Keratinocyte (primary cell): ENCODE data around the gene STX16. TPM values are rescaled to one million over a fixed set of nuclear protein-coding genes. Genes with fewer than 3 reads are reported as not detected.

Experiments used
- DNase-seq: peaks from one replicate; pipeline ENCODE4 v3.0.0-alpha.2; 2011; ENCODE audit warnings: low read depth, missing footprints, low spot score
- FAIRE-seq: peaks from 2 replicates; lab custom pipeline; 2011; peaks lifted over from hg19 to GRCh38; lab: Jason Lieb, UNC
- H2AFZ ChIP-seq: 2 replicates; pipeline ENCODE4 v1.6.0; 2012; ENCODE audit warnings: low read length, control low read depth, inconsistent platforms; ENCODE audit not compliant: control insufficient read depth
- H3K27ac ChIP-seq: 2 replicates; pipeline ENCODE4 v1.5.1; 2011; ENCODE audit warnings: low read length; ENCODE audit not compliant: control insufficient read depth, insufficient read depth
- H3K27me3 ChIP-seq: 3 replicates; pipeline ENCODE4 v1.6.0; 2011; ENCODE audit warnings: low read length; ENCODE audit not compliant: control insufficient read depth, insufficient read depth; ENCODE audit errors: extremely low read depth
- H3K36me3 ChIP-seq, 2 experiments: 2 replicates in 1 of 2; 3 replicates in 1 of 2; pipeline ENCODE4 v1.5.1; 2011; ENCODE audit warnings: low read length in 2 of 2, mild to moderate bottlenecking in 1 of 2; ENCODE audit not compliant: control insufficient read depth in 2 of 2, insufficient read depth in 2 of 2; ENCODE audit errors: extremely low read depth in 1 of 2
- H3K4me1 ChIP-seq: 3 replicates; pipeline ENCODE4 v1.5.1; 2011; ENCODE audit warnings: low read length; ENCODE audit not compliant: control insufficient read depth, insufficient read depth; ENCODE audit errors: extremely low read depth
- H3K4me2 ChIP-seq: 3 replicates; pipeline ENCODE4 v1.6.0; 2011; ENCODE audit warnings: low read depth, low read length; ENCODE audit not compliant: control insufficient read depth, insufficient read depth; ENCODE audit errors: extremely low read depth
- H3K4me3 ChIP-seq, 3 experiments: fragments of 200-600 bp in 1 of 3; sonication (generic) in 1 of 3; 2 replicates in 2 of 3; 3 replicates in 1 of 3; pipeline ENCODE4 v1.5.1; 2011 to 2016; ENCODE audit warnings: low read length in 3 of 3, mild to moderate bottlenecking in 3 of 3, control low read depth in 2 of 3, inconsistent platforms in 1 of 3, low read depth in 1 of 3, mixed read lengths in 1 of 3, mixed run types in 1 of 3, moderate library complexity in 1 of 3; ENCODE audit not compliant: control insufficient read depth in 2 of 3, insufficient read depth in 2 of 3; ENCODE audit errors: extremely low read depth in 1 of 3
- H3K79me2 ChIP-seq: 2 replicates; pipeline ENCODE4 v1.6.0; 2012; ENCODE audit warnings: low read length; ENCODE audit not compliant: control insufficient read depth, insufficient read depth
- H3K9ac ChIP-seq: 3 replicates; pipeline ENCODE4 v1.6.0; 2011; ENCODE audit warnings: low read length; ENCODE audit not compliant: control insufficient read depth, insufficient read depth; ENCODE audit errors: extremely low read depth
- H3K9me1 ChIP-seq: 3 replicates; pipeline ENCODE4 v1.6.0; 2011; ENCODE audit warnings: low read length; ENCODE audit not compliant: control insufficient read depth, insufficient read depth; ENCODE audit errors: extremely low read depth
- H3K9me3 ChIP-seq: 2 replicates; pipeline ENCODE4 v1.5.1; 2012; ENCODE audit warnings: low read depth, low read length; ENCODE audit not compliant: control insufficient read depth
- H4K20me1 ChIP-seq: 3 replicates; pipeline ENCODE4 v1.6.0; 2011; ENCODE audit warnings: low read length; ENCODE audit not compliant: control insufficient read depth, insufficient read depth; ENCODE audit errors: extremely low read depth
- CTCF ChIP-seq, 3 experiments: IDR thresholded peaks in 1 of 3; conservative IDR thresholded peaks in 1 of 3; optimal IDR thresholded peaks in 1 of 3; 2 replicates in 2 of 3; 3 replicates in 1 of 3; pipeline versions ENCODE3 to v1.5.1; 2011; ENCODE audit warnings: low read length in 3 of 3, mild to moderate bottlenecking in 3 of 3, moderate library complexity in 2 of 3, control low read depth in 1 of 3, inconsistent platforms in 1 of 3; ENCODE audit not compliant: insufficient read depth in 2 of 3; ENCODE audit errors: extremely low read depth in 1 of 3
- EZH2 ChIP-seq: IDR thresholded peaks from one replicate; pipeline ENCODE4 v1.6.1; 2012; ENCODE audit warnings: inconsistent platforms, mild to moderate bottlenecking, low read length, moderate library complexity
- dilution Hi-C: fragments of 300-500 bp; cut with MboI; formaldehyde crosslinking; loops from one replicate; pipeline ENCODE4 v1.7.0; 2020; ENCODE audit warnings: low sequenced_read_pairs; ENCODE audit not compliant: extremely low pct_ligation_motif_present
- polyA plus RNA-seq, 5 experiments: library from polyadenylated mRNA; depleted of rRNA in 3 of 5; stranded (reverse) in 3 of 5; stranded (forward) in 1 of 5; unstranded in 1 of 5; fragments of >200 nt; gene quantifications; 1 replicate in 1 of 5; 2 replicates in 3 of 5; 3 replicates in 1 of 5; pipeline versions ENCODE4 v1.2.1 to v1.2.3, GENCODE V29; 2011 to 2012; ENCODE audit warnings: missing spikeins in 2 of 5, low read depth in 1 of 5, low replicate concordance in 1 of 5

The STX16 gene
- polyA plus RNA-seq, 1 donor (not counting 4 experiments of a cell fraction or from before 2014, with no cell fraction given): 69.7 TPM

GRCh38 chr20:58621906-58622548, 29.1 kb upstream of the STX16 start:
- Histone ChIP-seq H3K36me3 (no peaks in the 10 kb centered on the region), H3K9ac (no peak overlapping the region), H3K79me2 (no peaks in the 10 kb centered on the region), H3K4me1 (peaks cover 31% of the 10 kb centered on the region), H3K9me1 (no peaks in the 10 kb centered on the region), H3K9me3 (no peaks in the 10 kb centered on the region), H3K27ac (no peak overlapping the region), H4K20me1 (no peaks in the 10 kb centered on the region), H3K4me2 (no peak overlapping the region), H2AFZ (no peak overlapping the region), H3K27me3 (no peaks in the 10 kb centered on the region), H3K4me3 (no peak overlapping the region)
- TF ChIP-seq CTCF (optimal IDR thresholded peaks at IDR 0.05 in 1 of 3, IDR thresholded peaks at IDR 0.05 in 1 of 3, conservative IDR thresholded peaks at IDR 0.05 in 1 of 3; ENCODE audit: extremely low read depth in 1 of 3, insufficient read depth in 2 of 3, low read length in 3 of 3): peak in 2 of 3 experiments; percentile 13 to 21
- no peak for TF ChIP-seq EZH2
- DNase-seq (no peak), FAIRE-seq (no peak)
- dilution Hi-C loops: no loop called here

GRCh38 chr20:58622671-58623578, 28.2 kb upstream of the STX16 start:
- peaks cover 31% of the 10 kb centered on the region for H3K4me1 ChIP-seq
- H3K4me2 ChIP-seq: no peak overlapping the region
- DNase-seq: no peak
- no peaks in the 10 kb centered on the region for H3K36me3 ChIP-seq
- TF ChIP-seq EZH2 (no peak), CTCF (optimal IDR thresholded peaks at IDR 0.05 in 1 of 3, IDR thresholded peaks at IDR 0.05 in 1 of 3, conservative IDR thresholded peaks at IDR 0.05 in 1 of 3; ENCODE audit: extremely low read depth in 1 of 3, insufficient read depth in 2 of 3, low read length in 3 of 3) (no peak)
- H4K20me1 ChIP-seq: no peaks in the 10 kb centered on the region
- H3K4me3 ChIP-seq: no peak overlapping the region
- no peak overlapping the region for H2AFZ ChIP-seq
- no peak overlapping the region for H3K27ac ChIP-seq
- dilution Hi-C loops: no loop called here
- H3K9me3 ChIP-seq: no peaks in the 10 kb centered on the region
- H3K27me3 ChIP-seq: no peaks in the 10 kb centered on the region
- no peak overlapping the region for H3K9ac ChIP-seq
- H3K9me1 ChIP-seq: no peaks in the 10 kb centered on the region
- FAIRE-seq: no peak
- no peaks in the 10 kb centered on the region for H3K79me2 ChIP-seq
